GM11168 (cell line): ENCODE results near the gene HNRNPF.
"Not testable (repeated sequence)": the region's sequence is repeated elsewhere in the genome, so short reads cannot be mapped to it uniquely, and the experiment has no call there.

Experiments
- in situ Hi-C: fragments of 300-500 bp; cut with MboI; formaldehyde crosslinking; loops from one replicate; pipeline ENCODE4 v1.12.0; 2022; ENCODE audit warnings: low sequenced_read_pairs; ENCODE audit not compliant: unreplicated experiment

Gene HNRNPF

DNA sequence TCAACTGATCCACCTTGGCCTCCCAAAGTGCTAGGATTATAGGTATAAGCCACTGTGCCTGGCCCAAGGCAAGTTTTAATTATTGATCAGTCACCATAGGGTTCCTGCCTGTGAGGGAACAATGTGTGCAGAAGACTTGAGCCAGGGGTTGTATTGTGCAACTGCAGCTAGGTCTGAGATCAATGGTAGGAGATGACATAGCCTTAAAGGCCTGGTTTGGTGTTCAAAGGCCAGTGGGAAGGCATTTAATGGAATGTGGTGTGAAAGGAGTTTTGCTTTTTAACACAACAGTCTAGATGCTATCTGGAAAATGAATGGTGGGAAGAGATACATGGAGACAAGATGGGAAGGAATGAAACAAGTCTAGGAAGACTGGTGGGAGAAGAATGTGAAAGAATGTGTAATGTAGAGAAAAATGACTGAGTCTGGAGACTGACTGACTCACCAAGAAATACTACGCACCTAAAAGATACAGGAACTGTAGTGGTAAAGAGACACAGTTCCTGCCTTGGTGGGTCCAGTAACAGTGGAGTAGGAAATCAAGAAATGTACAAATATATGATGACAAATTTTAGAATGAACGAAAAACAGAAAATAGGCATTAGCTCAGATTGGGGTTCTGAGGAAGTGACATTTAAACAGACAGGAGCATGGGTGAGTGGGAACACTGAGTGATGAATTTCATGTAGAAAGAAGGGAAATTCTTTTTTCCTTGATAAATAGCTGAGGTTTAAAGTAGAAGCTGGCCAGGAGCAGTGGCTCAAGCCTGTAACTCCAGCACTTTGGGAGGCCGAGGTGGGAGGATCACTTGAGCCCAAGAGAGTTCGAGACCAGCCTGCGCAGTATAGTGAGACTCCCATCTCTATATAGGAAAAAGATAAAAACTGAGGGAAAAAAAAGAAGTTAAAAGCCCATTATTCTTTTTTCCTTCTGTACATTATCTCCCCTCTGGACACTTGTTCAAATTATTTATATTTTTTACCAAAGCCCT, 9.4 kb downstream of the HNRNPF start:
- in situ Hi-C loops: no loop called here

DNA sequence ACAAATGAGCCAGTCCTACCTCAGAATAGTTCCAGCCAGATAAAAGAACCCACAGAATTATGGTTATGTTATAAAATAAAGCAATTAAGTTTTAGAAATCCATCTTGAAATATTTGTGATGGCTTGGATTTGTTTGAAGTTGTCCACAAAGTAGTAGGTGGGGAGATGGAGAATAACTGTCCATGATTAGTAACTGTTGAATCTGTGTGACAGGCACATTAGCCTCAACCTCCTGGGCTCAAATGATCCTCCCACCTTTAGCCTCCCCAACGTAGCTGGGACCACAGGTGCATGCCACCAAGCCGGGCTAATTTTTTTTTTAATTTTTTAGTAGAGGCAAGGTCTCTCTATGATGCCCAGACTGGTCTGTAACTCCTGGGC, 10.1 kb downstream of the HNRNPF start:
- in situ Hi-C loops: no loop called here

DNA sequence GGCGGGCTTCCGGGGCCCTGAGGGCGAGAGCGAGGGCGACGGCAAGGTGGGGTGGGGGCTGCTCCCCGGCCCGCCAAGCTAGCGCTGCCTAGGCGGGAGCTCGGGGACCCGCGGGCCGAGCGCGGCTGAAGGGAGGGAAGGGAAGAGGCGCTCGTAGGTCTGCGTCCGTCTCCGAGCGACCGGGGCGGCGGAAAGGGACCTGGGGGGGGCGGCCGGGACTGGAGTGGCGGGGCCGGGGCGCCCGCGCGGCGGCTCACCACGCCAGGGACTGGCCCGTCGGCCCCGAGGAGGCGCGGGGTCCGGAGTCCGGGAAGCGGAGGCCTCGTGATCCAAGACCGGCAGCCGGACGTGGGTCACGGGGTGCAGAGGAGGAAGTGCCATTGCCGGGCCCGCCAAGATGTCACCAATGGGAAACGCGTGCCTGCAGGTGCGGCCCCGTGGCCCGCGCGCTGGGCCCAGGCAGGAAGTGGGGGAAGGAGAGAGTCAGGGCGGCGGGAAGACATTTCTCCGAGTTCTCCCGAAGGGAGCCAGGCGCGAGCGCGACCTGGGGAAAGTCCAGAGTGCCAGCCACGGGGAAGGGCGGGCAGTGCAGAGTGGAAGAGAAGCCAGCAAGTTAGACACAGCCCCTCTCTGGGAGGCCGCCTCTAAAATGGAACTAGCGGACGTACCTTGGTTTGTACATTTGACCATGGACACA, 11.9 kb downstream of the HNRNPF start:
- in situ Hi-C loops: no loop called here

DNA sequence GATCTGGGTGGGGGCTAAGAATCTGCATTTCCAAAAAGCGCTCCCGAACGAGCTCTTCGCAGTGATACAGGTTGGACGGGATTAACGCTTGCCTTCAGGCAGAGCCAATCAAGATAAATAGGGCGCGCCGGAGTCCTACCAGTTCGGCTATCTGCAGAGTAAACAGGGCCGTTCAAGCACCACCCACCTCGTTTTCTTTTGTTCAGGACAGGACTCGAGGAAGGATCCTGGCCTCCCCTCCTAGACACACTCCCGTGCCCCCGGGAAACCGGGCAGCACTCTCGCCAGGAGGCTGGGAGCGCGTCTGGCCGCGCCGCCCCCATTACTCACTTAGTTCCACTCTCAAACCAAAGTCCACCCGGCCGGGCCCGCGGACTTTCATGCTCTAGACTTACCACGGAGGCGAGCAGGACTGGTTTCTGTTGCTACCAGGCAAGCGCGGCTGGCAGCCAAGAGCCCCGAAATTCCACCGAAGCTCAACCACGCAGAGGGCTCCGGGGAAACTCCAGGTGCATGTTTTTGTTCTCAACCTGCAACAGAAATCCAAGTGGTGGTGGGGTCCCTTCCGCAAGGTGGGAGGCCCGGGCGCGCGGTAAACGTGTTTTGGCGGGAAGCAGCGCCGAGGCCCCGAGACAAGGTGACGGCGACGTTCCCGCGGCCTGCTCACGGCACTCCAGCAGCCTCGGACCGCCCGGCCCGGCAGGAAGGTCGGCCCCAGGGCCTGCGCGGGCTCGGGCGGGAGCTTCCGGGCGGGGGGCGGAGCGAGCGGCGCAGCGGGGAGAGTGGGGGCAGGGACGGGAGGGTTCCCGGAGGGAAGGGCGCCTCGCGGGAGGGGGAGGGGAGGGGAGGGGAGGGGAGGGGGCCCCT, 12.7 kb downstream of the HNRNPF start:
- in situ Hi-C loops: no loop called here

DNA sequence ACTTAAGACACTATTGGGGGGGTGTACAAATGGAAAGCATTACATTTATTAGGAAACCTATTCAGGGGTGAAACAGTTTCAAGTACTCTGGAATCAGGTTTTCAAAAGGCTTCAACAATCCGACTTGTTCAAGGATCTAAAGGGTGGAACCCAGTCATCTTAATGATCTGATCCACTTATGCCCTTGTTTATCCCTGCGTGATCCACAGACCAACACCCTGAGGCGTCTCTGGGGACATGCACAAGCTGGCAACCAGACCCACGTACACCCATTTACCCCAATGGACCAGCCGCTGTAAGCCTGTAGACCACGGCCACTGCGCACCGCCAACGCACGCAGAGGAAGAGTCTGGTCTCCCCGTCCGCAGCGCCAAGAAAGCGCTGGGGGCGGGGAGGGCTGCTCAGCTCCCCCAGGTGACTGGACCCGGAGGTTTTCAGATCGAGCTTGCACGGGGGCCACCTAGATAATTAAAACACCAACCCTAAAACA, 13.4 kb downstream of the HNRNPF start:
- in situ Hi-C loops: no loop called here

DNA sequence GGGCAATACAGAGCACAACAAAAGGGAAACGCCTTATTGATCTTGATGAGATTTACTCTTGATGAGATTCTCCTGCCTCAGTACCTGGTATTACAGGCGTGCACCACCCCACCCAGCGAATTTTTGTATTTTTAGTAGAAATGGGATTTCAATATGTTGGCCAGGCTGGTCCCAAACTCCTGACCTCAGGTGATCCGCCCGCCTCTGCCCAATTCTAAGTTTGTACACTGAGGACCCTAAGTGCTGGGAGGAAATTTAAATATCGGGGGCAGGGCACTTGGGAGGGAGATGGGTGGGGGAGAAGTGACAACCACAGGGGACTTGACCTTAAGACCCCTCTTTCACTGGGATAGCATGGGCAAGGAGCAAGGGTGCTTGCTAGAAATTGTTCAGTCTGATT, 14.1 kb downstream of the HNRNPF start:
- in situ Hi-C loops: no loop called here

DNA sequence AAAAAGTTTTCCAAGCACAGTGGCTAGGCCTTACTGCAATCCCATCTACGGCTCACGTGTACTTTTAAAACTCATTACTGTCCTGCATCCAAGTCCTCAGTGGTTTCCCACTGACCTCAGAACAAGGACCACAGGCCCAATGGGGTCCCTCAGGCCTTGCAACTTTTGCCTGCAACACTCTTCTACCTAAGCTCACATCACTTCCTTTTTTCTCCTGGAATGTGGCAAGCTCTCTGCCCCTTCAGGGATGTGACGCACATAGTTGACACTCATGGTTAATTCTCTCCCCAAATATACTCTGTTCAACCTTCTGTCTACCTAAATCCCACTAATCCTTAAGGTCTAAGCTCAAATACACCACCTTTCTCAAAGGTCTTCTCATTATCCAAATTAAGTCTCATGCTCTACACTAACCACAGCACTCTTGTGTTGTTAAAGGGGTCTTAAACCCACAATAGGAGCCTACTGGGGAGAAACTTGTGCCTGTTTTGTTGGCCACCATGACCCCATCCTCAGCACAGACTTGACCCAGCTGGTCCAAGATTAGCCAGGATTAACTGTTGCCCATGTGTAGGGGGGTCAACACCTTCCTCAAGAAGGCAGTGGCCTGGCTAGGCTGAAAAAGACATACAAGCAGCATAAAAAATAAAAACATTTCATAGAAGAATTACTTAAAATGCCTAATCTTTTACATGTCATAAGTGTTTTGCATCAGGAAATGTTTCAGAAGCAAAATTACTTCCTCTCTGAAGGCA, 15.2 kb downstream of the HNRNPF start:
- in situ Hi-C loops: no loop called here

DNA sequence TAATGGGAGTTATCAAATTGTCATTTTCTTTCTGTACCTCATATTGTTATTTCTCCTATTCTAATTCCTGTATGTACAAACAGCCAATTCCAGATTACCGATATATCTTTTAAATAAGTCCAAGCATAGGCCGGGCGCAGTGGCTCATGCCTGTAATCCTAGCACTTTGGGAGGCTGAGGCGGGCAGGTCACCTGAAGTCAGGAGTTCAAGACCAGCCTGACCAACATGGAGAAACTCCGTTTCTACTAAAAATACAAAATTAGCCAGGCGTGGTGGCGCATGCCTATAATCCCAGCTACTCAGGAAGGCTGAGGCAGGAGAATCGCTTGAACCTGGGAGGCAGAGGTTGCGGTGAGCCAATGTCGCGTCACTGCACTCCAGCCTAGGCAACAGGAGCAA, 15.8 kb downstream of the HNRNPF start:
- in situ Hi-C loops: not testable (repeated sequence)

DNA sequence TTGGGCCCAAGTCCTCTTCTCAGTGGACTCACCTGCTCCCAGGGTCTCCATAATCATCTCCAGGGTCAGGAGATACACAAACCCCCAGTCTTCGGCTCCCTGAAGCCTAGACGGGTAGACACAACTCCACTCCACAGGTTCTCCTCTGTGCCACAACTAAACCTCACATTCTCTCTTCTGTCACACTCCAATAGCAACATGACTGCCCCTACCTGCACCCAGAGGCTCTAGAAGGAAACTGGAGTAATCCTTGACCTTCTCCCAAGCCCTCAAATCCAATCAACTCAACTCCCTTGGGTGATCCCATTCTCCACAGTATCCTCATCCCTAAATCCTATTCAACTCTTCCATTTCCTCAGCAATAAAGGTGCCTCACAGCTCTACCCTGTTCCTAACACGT, 16.2 kb downstream of the HNRNPF start:
- in situ Hi-C loops: no loop called here

DNA sequence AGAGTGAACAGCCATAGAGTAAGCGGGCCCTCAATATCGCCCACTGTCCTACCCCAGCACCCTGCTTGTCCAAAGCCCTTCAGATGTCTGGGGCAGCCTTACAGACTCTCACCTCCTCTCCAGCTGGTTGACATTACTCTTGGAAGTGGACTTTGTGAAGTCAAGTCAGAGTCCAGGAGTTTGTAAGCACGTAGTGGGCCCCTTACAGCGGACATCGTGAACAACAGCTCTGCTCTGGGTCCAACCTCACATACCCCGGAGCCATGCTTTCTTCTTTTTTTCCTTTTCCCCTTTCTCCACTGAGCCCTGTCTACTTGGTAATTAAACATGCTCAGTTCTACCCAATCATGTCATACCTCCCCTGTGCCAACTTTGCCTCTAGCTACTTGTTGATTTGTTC, 17.5 kb downstream of the HNRNPF start:
- in situ Hi-C loops: no loop called here

DNA sequence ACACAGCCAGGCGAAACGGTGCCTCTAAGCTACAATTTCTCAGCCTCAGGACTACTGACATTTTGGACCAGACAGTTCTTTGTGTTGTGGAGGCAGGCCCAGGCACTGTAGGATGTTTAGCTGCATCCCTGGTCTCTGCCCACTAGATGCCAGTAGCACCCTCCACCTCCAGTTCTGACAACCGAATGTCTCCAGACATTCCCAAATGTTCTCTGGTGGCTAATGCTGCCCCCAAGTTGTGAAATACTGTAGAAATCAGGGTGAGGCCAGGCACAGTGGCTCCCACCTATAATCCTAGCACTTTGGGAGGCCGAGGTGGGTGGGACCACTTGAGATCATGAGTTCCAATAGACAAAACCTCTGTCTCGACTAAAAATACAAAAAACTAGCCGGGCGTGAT, 18.2 kb downstream of the HNRNPF start:
- in situ Hi-C loops: no loop called here

DNA sequence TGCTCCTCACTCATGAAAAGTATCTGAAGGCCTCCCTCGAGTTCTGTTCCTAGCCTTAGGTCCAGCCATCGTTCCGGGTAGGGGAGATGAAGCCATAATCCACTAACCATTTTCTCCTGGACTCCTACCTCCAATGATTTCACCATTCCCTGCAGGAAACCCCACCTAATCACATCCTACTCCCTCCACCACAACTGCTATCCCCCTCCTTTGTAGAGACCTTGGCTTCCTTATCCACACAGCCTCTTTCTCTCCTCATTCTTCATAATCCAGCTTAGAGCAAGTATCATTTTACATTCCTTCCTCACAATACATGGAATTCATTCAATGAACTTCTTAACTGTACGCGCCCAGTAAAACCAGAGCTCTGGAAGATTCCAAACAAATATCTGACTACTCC, 18.7 kb downstream of the HNRNPF start:
- in situ Hi-C loops: no loop called here

DNA sequence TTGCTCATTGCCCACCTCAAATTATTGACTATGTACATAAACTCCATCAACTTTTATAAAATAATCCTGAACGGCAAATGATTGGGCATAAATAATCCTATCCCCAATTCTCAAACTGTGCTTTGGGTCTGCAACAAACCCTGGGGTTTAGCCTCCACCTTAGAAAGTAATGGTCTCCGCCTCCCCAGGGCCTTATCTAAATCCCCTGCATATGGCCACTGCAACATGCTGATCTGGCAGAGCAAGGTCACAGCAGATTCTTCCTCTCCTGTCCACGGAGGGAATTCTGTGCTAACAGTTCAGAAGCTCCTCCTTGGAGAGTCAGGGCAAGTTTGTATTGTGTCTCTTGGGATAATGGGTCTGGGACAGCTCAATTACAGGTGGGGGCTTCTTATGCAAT, 19.1 kb downstream of the HNRNPF start:
- in situ Hi-C loops: no loop called here

DNA sequence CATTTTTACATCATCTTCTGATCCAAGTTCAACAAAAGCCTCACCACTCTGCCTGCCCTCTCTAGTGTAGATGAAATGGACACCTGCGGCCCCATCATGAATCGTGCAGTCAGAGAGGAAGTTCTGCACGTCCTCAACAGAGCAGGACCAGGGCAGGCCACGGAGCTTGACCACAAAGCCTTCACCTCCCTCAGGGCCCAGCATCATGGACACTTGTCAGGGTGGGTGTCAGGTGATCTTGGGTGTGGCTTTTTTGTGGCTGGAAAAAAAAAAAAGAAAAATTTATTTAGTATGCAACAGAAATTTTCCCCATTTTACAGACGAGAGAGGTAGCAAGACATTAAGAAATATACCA, 21.3 kb downstream of the HNRNPF start:
- in situ Hi-C loops: no loop called here

DNA sequence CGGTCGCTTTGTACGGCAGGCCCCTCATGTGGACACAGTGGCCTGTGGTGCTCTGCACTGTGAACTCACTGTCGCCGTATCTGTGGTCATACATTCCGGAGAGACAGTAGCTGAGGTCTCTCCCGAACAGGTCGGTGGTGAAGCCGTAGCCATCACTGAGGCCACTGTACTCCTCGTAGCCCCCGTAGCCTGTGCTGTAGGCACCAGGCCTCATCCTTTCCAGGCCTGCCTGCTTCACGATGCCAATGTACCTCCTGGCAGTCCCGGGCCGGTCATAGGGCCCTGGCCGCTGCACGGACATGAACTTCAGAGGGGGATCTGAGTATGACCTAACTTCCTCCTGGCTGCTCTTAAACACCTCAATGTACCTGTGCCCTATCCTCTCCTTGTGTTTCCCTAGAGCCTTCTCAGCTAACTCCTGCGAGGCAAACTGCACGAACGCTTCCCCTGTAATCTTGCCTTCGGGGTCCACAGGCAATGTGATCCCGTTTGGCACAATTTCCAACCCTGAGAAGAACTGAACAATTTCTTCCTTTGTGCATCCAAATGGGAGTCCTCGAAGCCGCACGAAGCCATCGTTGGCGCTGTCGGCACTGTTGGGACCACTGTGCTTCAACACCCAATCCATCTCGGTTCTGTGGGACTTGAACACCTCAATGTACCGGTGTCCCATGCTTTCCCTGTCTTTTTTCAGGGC, 21.9 kb downstream of the HNRNPF start:
- in situ Hi-C loops: no loop called here

DNA sequence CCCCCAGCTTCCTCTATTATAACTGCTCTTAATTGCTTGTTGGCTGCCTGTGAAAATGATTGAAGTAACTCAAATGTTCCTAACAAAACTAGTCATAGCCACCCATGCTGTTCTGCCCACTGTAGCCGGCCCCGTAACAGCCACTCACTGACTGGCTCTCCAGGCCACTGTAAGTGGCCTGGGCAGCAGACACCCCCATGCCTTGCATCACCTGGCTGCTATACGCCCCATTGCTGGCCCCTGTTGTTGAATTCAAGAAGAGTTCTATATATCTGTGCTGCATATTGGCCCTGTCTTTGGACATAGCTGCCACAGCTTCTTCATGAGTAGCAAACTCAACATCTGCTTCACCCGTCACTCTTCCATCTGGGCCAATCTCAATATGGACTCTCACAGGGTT, 22.4 kb downstream of the HNRNPF start:
- in situ Hi-C loops: no loop called here

DNA sequence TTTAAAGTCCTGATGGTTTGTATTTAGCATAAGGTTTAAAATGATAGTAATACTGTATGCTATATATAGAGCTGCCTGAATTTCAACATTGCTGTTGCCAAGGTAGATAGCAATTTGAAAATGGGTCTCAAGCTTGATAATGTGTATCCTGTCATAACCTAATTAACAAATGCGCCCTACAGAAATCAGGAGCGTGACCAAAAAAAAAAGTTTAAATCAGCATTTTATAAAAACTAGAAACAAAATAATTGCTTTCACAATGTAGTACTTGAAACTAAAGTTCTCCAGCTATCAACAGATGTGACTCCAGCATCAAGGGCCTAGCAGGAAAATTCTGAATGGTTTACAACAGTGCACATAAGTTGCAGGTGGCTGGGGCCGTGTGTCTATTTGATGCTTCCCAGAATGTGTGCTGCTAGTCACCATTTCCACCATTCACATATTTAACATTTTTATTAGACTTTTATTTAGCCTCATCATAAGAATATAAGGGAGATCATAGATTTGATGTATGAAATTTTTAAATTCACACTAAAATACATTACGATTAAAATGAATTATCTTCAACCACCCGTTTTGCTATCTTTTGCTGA, 23.5 kb downstream of the HNRNPF start:
- in situ Hi-C loops: no loop called here

DNA sequence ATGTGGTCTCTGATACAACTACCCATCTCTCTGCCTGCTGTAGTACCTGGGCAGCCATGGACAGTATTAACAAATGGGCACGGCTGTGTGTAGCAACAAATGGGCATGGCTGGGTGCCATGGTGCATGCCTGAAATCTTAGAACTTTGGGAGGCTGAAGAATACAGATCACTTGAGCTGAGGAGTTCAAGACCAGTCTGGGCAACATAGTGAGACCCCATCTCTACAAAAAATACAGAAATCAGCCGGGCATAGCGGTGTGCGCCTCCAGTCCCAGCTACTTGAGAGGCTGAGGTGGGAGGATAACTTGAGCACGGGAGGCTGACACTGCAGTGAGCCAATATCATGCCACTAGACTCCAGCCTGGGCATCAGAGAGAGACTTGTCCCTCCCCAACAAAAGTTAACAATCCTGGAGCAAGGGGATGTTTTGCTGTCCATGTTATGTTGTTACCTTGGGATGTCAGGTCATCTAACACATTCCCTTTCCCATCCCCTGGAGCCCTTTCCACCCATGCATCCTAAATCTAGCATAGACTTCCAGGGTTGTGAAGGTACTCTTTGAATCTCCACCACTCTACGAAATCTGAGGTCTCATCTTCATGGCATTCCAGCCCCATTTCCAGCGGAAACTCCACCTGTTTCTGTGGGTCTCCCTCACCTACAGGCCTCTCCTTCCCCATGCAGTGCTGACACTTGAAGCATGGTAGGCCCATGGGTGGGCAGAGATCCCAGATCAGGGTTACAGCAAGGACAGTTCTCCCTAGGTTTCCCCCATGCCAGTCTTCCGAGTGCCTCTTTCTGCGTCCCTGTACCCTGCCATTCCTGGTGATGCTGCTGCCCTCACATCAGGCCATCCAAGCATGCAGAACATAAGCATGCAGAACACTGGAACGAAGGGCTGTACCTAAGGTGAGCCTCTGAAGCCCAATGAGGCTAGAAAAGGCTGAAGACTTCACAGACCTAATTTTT, 24.4 kb downstream of the HNRNPF start:
- in situ Hi-C loops: no loop called here
